GM18526 (cell line): ENCODE measurements around the gene UBA7.

Experiments used
- POLR2A ChIP-seq: IDR thresholded peaks from 3 replicates; pipeline ENCODE4 v1.6.1; 2011; ENCODE audit not compliant: insufficient read length; ENCODE audit errors: extremely low read depth

The UBA7 gene

GRCh38 chr3:49780080-49780974, 33.4 kb downstream of the UBA7 start:
- no peak for TF ChIP-seq POLR2A

- no peak for TF ChIP-seq POLR2A
Observed at GRCh38 chr3:49779358-49780079, 34.2 kb downstream of the UBA7 start.

GRCh38 chr3:49775538-49775937, 38.2 kb downstream of the UBA7 start:
- no peak for TF ChIP-seq POLR2A

- TF ChIP-seq POLR2A = no peak
Observed at GRCh38 chr3:49772703-49773102, 41.0 kb downstream of the UBA7 start.

- no peak for TF ChIP-seq POLR2A
Observed at GRCh38 chr3:49771340-49771938, 42.3 kb downstream of the UBA7 start.

GRCh38 chr3:49769926-49770325, 43.8 kb downstream of the UBA7 start:
- no peak for TF ChIP-seq POLR2A

- TF ChIP-seq POLR2A = no peak
Observed at GRCh38 chr3:49769286-49769915, 44.4 kb downstream of the UBA7 start.

GRCh38 chr3:49763981-49764380, 49.8 kb downstream of the UBA7 start:
- no peak for TF ChIP-seq POLR2A

- no peak for TF ChIP-seq POLR2A
Observed at GRCh38 chr3:49761661-49762060, 52.1 kb downstream of the UBA7 start.

GRCh38 chr3:49759226-49759625, 54.5 kb downstream of the UBA7 start:
- no peak for TF ChIP-seq POLR2A

GRCh38 chr3:49757197-49757596, 56.6 kb downstream of the UBA7 start:
- TF ChIP-seq POLR2A = no peak

- TF ChIP-seq POLR2A = no peak
Observed at GRCh38 chr3:49756036-49756435, 57.7 kb downstream of the UBA7 start.
